ENCODE data around the gene ELAVL1.

Gene ELAVL1

GRCh38 chr19:7914598-7915045 lies 90.8 kb downstream of the ELAVL1 start, which contains the start of gene TGFBR3L:
Gene TGFBR3L, plus strand, starts transcription at chr19:7914830.
- no peak within 1 kb of the TSS for H3K4me3 ChIP-seq (ENCODE audit: low read depth, low read length)
- no peak for TF ChIP-seq CTCF (IDR thresholded peaks at IDR 0.05; ENCODE audit: low read depth, low read length, missing control alignments)
- no peak for DNase-seq (ENCODE audit: low read depth)

- DNase-seq (ENCODE audit: low read depth): no peak
- no peak for TF ChIP-seq CTCF (IDR thresholded peaks at IDR 0.05; ENCODE audit: low read depth, low read length, missing control alignments)
- no peak overlapping the region for H3K4me3 ChIP-seq (ENCODE audit: low read depth, low read length)
These were observed 91.3 kb downstream of the ELAVL1 start for GRCh38 chr19:7914099-7914498.

GRCh38 chr19:7913652-7914051 lies 91.8 kb downstream of the ELAVL1 start:
- no peak for DNase-seq (ENCODE audit: low read depth)
- no peak overlapping the region for H3K4me3 ChIP-seq (ENCODE audit: low read depth, low read length)
- TF ChIP-seq CTCF (IDR thresholded peaks at IDR 0.05; ENCODE audit: low read depth, low read length, missing control alignments): no peak

- no peak overlapping the region for H3K4me3 ChIP-seq (ENCODE audit: low read depth, low read length)
- no peak for DNase-seq (ENCODE audit: low read depth)
- no peak for TF ChIP-seq CTCF (IDR thresholded peaks at IDR 0.05; ENCODE audit: low read depth, low read length, missing control alignments)
These were observed 92.5 kb downstream of the ELAVL1 start for GRCh38 chr19:7912697-7913564.

- no peak for TF ChIP-seq CTCF (IDR thresholded peaks at IDR 0.05; ENCODE audit: low read depth, low read length, missing control alignments)
- no peak overlapping the region for H3K4me3 ChIP-seq (ENCODE audit: low read depth, low read length)
These were observed 93.2 kb downstream of the ELAVL1 start for GRCh38 chr19:7912144-7912696.

GRCh38 chr19:7911508-7912143 lies 93.8 kb downstream of the ELAVL1 start:
- TF ChIP-seq CTCF (IDR thresholded peaks at IDR 0.05; ENCODE audit: low read depth, low read length, missing control alignments): no peak
- H3K4me3 ChIP-seq (ENCODE audit: low read depth, low read length): no peak overlapping the region
- DNase-seq (ENCODE audit: low read depth): no peak

More at GRCh38 chr19:7912144-7912696, 93.2 kb downstream of the ELAVL1 start:
- no peak for DNase-seq (ENCODE audit: low read depth)
